ENCODE results near the gene SLC16A10. TPM values are rescaled to one million over a fixed set of nuclear protein-coding genes. Genes with fewer than 3 reads are reported as not detected.
"Not testable (repeated sequence)": the region's sequence is repeated elsewhere in the genome, so short reads cannot be mapped to it uniquely, and the experiment has no call there.

The SLC16A10 gene
- total and polyA plus RNA-seq, 2 experiments from 2014 or later, result 19.9 to 34.1 TPM

- Histone ChIP-seq H3K9me3 (ENCODE audit: low read depth) (no peaks in the 10 kb centered on the region), H3K27ac (no peak overlapping the region), H3K4me1 (ENCODE audit: insufficient read depth) (no peaks in the 10 kb centered on the region), H3K36me3 (replicated peaks; ENCODE audit: insufficient read depth, low read depth) (no peaks in the 10 kb centered on the region), H3K4me2 (no peak overlapping the region), H3K27me3 (no peaks in the 10 kb centered on the region), H4K20me1 (ENCODE audit: insufficient read depth, poor library complexity, severe bottlenecking) (no peaks in the 10 kb centered on the region), H3K9me2 (replicated peaks; ENCODE audit: insufficient read depth) (no peaks in the 10 kb centered on the region), H2AFZ (no peak overlapping the region), H3K79me2 (no peaks in the 10 kb centered on the region), H3K4me3 (no peak overlapping the region)
- WGBS (ENCODE audit: low lambda C conversion rate, missing lambda C conversion rate), result 93% methylated on average over 3 of the region's 3 CpGs
- TF ChIP-seq CTCF (IDR thresholded peaks at IDR 0.05; ENCODE audit: poor library complexity), result no peak
- TF ChIP-seq EZH2 (IDR thresholded peaks at IDR 0.05; ENCODE audit: borderline replicate concordance), result no peak
- TF ChIP-seq EZH2phosphoT487 (IDR thresholded peaks at IDR 0.05; ENCODE audit: low read depth, severe bottlenecking, unreplicated experiment), result no peak
- DNase-seq (ENCODE audit: low spot score), result no peak
Measured at GRCh38 chr6:111190637-111191036, 103.3 kb downstream of the SLC16A10 start.

- not testable (repeated sequence) for H3K9me2 ChIP-seq (replicated peaks; ENCODE audit: insufficient read depth); H3K27me3 ChIP-seq; H3K4me1 ChIP-seq (ENCODE audit: insufficient read depth); H2AFZ ChIP-seq; H3K4me2 ChIP-seq; H4K20me1 ChIP-seq (ENCODE audit: insufficient read depth, poor library complexity, severe bottlenecking); H3K27ac ChIP-seq; H3K9me3 ChIP-seq (ENCODE audit: low read depth); DNase-seq (ENCODE audit: low spot score); H3K4me3 ChIP-seq; H3K36me3 ChIP-seq (replicated peaks; ENCODE audit: insufficient read depth, low read depth); H3K79me2 ChIP-seq
Measured at GRCh38 chr6:111191136-111191535, 103.8 kb downstream of the SLC16A10 start.

- Histone ChIP-seq H3K79me2 (no peaks in the 10 kb centered on the region), H3K27me3 (no peaks in the 10 kb centered on the region), H3K9me2 (replicated peaks; ENCODE audit: insufficient read depth) (no peaks in the 10 kb centered on the region), H3K4me1 (ENCODE audit: insufficient read depth) (no peaks in the 10 kb centered on the region), H3K9me3 (ENCODE audit: low read depth) (no peaks in the 10 kb centered on the region), H3K36me3 (replicated peaks; ENCODE audit: insufficient read depth, low read depth) (no peaks in the 10 kb centered on the region), H3K4me2 (no peak overlapping the region), H4K20me1 (ENCODE audit: insufficient read depth, poor library complexity, severe bottlenecking) (no peaks in the 10 kb centered on the region), H2AFZ (no peak overlapping the region), H3K27ac (no peak overlapping the region), H3K4me3 (no peak overlapping the region)
- DNase-seq (ENCODE audit: low spot score), result no peak
- TF ChIP-seq CTCF (IDR thresholded peaks at IDR 0.05; ENCODE audit: poor library complexity) (no peak), EZH2 (IDR thresholded peaks at IDR 0.05; ENCODE audit: borderline replicate concordance) (no peak), EZH2phosphoT487 (IDR thresholded peaks at IDR 0.05; ENCODE audit: low read depth, severe bottlenecking, unreplicated experiment) (no peak)
Measured at GRCh38 chr6:111192911-111193555, 105.7 kb downstream of the SLC16A10 start.

GRCh38 chr6:111195656-111196055 lies 108.4 kb downstream of the SLC16A10 start:
- Histone ChIP-seq H3K79me2 (no peaks in the 10 kb centered on the region), H3K4me2 (no peak overlapping the region), H3K4me1 (ENCODE audit: insufficient read depth) (no peaks in the 10 kb centered on the region), H3K9me2 (replicated peaks; ENCODE audit: insufficient read depth) (no peaks in the 10 kb centered on the region), H2AFZ (no peak overlapping the region), H3K27ac (no peak overlapping the region), H4K20me1 (ENCODE audit: insufficient read depth, poor library complexity, severe bottlenecking) (no peaks in the 10 kb centered on the region), H3K27me3 (no peaks in the 10 kb centered on the region), H3K4me3 (no peak overlapping the region), H3K9me3 (ENCODE audit: low read depth) (no peaks in the 10 kb centered on the region), H3K36me3 (replicated peaks; ENCODE audit: insufficient read depth, low read depth) (no peaks in the 10 kb centered on the region)
- DNase-seq (ENCODE audit: low spot score), result no peak
- no peak for TF ChIP-seq EZH2 (IDR thresholded peaks at IDR 0.05; ENCODE audit: borderline replicate concordance)
- no peak for TF ChIP-seq CTCF (IDR thresholded peaks at IDR 0.05; ENCODE audit: poor library complexity)
- no peak for TF ChIP-seq EZH2phosphoT487 (IDR thresholded peaks at IDR 0.05; ENCODE audit: low read depth, severe bottlenecking, unreplicated experiment)
